Hepatocyte (in vitro differentiated cells): ENCODE measurements around the gene TTC39B.

Source experiments
- EZH2 ChIP-seq: fragments of 200-600 bp; sonication (generic); IDR thresholded peaks from 2 replicates; pipeline ENCODE4 v1.6.1; 2016; ENCODE audit warnings: antibody characterized with exemption, mild to moderate bottlenecking, borderline replicate concordance
- TF ChIP-seq, protein P1 (sequence below): fragments of 200-600 bp; sonication (generic); IDR thresholded peaks from 2 replicates; pipeline ENCODE4 v1.5.1; 2016; ENCODE audit warnings: antibody characterized with exemption, mild to moderate bottlenecking; ENCODE audit not compliant: poor library complexity

DNA sequence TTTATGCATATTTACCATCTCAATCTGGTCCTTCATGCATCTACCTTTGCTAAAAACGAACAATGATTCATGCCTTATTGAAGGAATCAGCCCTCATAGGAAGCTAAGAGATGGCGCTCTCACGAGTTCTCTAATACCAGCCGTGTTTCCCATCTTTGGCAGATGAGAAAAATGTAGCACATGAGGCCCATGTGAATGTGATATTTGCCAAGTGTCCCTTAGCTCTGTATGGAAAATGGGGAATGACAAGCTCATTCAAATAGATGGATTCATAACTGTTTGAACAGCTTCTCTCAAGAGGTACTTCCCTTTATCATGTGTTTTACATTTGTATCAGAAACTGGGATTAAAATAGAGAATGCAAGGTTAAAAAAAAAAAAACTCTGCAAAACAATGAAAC lies 66.1 kb downstream of the TTC39B start:
- TF ChIP-seq, protein P1, sequence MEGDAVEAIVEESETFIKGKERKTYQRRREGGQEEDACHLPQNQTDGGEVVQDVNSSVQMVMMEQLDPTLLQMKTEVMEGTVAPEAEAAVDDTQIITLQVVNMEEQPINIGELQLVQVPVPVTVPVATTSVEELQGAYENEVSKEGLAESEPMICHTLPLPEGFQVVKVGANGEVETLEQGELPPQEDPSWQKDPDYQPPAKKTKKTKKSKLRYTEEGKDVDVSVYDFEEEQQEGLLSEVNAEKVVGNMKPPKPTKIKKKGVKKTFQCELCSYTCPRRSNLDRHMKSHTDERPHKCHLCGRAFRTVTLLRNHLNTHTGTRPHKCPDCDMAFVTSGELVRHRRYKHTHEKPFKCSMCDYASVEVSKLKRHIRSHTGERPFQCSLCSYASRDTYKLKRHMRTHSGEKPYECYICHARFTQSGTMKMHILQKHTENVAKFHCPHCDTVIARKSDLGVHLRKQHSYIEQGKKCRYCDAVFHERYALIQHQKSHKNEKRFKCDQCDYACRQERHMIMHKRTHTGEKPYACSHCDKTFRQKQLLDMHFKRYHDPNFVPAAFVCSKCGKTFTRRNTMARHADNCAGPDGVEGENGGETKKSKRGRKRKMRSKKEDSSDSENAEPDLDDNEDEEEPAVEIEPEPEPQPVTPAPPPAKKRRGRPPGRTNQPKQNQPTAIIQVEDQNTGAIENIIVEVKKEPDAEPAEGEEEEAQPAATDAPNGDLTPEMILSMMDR, result no peak
- no peak for TF ChIP-seq EZH2
